IPS-11a (cell line): ENCODE measurements around the gene LGR6.
"Not testable (repeated sequence)": the region's sequence is repeated elsewhere in the genome, so short reads cannot be mapped to it uniquely, and the experiment has no call there.

Source experiments
- H3K4me3 ChIP-seq: one replicate; pipeline ENCODE4 v1.5.1; 2013; ENCODE audit warnings: low read depth, low read length, control low read depth

The LGR6 gene

GRCh38 chr1:202255343-202255742 lies 61.7 kb downstream of the LGR6 start:
- no peak overlapping the region for H3K4me3 ChIP-seq

GRCh38 chr1:202259705-202260104 lies 66.1 kb downstream of the LGR6 start:
- no peak overlapping the region for H3K4me3 ChIP-seq

- not testable (repeated sequence) for H3K4me3 ChIP-seq
These were observed 67.8 kb downstream of the LGR6 start for GRCh38 chr1:202261209-202261958.

GRCh38 chr1:202263628-202264027 lies 70.0 kb downstream of the LGR6 start:
- no peak overlapping the region for H3K4me3 ChIP-seq

- H3K4me3 ChIP-seq, result no peak overlapping the region
These were observed 70.7 kb downstream of the LGR6 start for GRCh38 chr1:202264300-202264699.

GRCh38 chr1:202264726-202265125 lies 71.1 kb downstream of the LGR6 start:
- H3K4me3 ChIP-seq, result no peak overlapping the region

- no peak overlapping the region for H3K4me3 ChIP-seq
These were observed 72.6 kb downstream of the LGR6 start for GRCh38 chr1:202266061-202266765.

GRCh38 chr1:202268032-202268431 lies 74.4 kb downstream of the LGR6 start:
- no peak overlapping the region for H3K4me3 ChIP-seq

GRCh38 chr1:202268817-202269216 lies 75.2 kb downstream of the LGR6 start:
- no peak overlapping the region for H3K4me3 ChIP-seq

- no peak overlapping the region for H3K4me3 ChIP-seq
These were observed 77.3 kb downstream of the LGR6 start for GRCh38 chr1:202270871-202271326.

- H3K4me3 ChIP-seq, result no peak overlapping the region
These were observed 78.7 kb downstream of the LGR6 start for GRCh38 chr1:202272103-202272845.

GRCh38 chr1:202274611-202275010 lies 81.0 kb downstream of the LGR6 start:
- H3K4me3 ChIP-seq, result no peak overlapping the region

- H3K4me3 ChIP-seq, result no peak overlapping the region
These were observed 81.6 kb downstream of the LGR6 start for GRCh38 chr1:202275061-202275770.

- no peak overlapping the region for H3K4me3 ChIP-seq
These were observed 82.6 kb downstream of the LGR6 start for GRCh38 chr1:202276081-202276715.

- no peak overlapping the region for H3K4me3 ChIP-seq
These were observed 83.3 kb downstream of the LGR6 start for GRCh38 chr1:202276920-202277319.

GRCh38 chr1:202278751-202279150 lies 85.2 kb downstream of the LGR6 start:
- no peak overlapping the region for H3K4me3 ChIP-seq

GRCh38 chr1:202279806-202280205 lies 86.2 kb downstream of the LGR6 start:
- no peak overlapping the region for H3K4me3 ChIP-seq

- H3K4me3 ChIP-seq, result no peak overlapping the region
These were observed 87.0 kb downstream of the LGR6 start for GRCh38 chr1:202280595-202280994.

- H3K4me3 ChIP-seq, result no peak overlapping the region
These were observed 87.9 kb downstream of the LGR6 start for GRCh38 chr1:202281316-202282024.

- H3K4me3 ChIP-seq, result no peak overlapping the region
These were observed 88.4 kb downstream of the LGR6 start for GRCh38 chr1:202282025-202282371.
